HepG2 (cell line): Measurements from ENCODE around the gene PISD.

Source experiments
- CBX5 ChIP-seq: sonication (generic); formaldehyde crosslinking; IDR thresholded peaks from 2 replicates; pipeline ENCODE4 v1.4.0; 2020; ENCODE audit warnings: missing genetic modification reagents, borderline replicate concordance
- CHD2 ChIP-seq: IDR thresholded peaks from 2 replicates; pipeline ENCODE4 v1.6.1; 2011; ENCODE audit warnings: low read depth, low read length, improper control_type of control experiment
- FOXJ3 ChIP-seq: sonication (generic); formaldehyde crosslinking; IDR thresholded peaks from 2 replicates; pipeline ENCODE4 v1.4.0; 2020; ENCODE audit warnings: missing genetic modification reagents, mild to moderate bottlenecking, borderline replicate concordance
- HINFP ChIP-seq: sonication (generic); formaldehyde crosslinking; IDR thresholded peaks from 2 replicates; pipeline ENCODE4 v1.4.0; 2020; ENCODE audit warnings: low read depth, mild to moderate bottlenecking, missing genetic modification reagents
- HNRNPL ChIP-seq: fragments of 200-400 bp; formaldehyde crosslinking; IDR thresholded peaks from 2 replicates; pipeline ENCODE4 v1.6.1; 2017; ENCODE audit warnings: mild to moderate bottlenecking, low read depth, low read length
- NFRKB ChIP-seq: fragments of 450-650 bp; IDR thresholded peaks from 2 replicates; pipeline ENCODE4 v1.6.1; 2017
- POLR2A ChIP-seq, 2 experiments: IDR thresholded peaks; 2 replicates each; pipeline ENCODE4 v1.6.1; 2011; ENCODE audit warnings: low read depth in 2 of 2, low read length in 2 of 2, mild to moderate bottlenecking in 1 of 2, moderate library complexity in 1 of 2; ENCODE audit not compliant: insufficient read depth in 1 of 2
- PRDM10 ChIP-seq: sonication (generic); formaldehyde crosslinking; IDR thresholded peaks from 2 replicates; pipeline ENCODE4 v1.4.0; 2020; ENCODE audit warnings: low read depth, missing genetic modification reagents
- REST ChIP-seq, 2 experiments: IDR thresholded peaks; 2 replicates each; pipeline ENCODE4 v1.6.1; 2011 to 2012; ENCODE audit warnings: low read length in 2 of 2, borderline replicate concordance in 1 of 2, low read depth in 1 of 2, mild to moderate bottlenecking in 1 of 2, moderate library complexity in 1 of 2
- USF2 ChIP-seq, 2 experiments: sonication (generic) in 1 of 2; formaldehyde crosslinking in 1 of 2; IDR thresholded peaks; 2 replicates each; pipeline versions ENCODE4 v1.5.1 to v1.6.1; 2011 to 2020; ENCODE audit warnings: borderline replicate concordance in 1 of 2, low read depth in 1 of 2, low read length in 1 of 2, mild to moderate bottlenecking in 1 of 2, missing genetic modification reagents in 1 of 2, moderate library complexity in 1 of 2
- ZBTB4 ChIP-seq: sonication (generic); formaldehyde crosslinking; IDR thresholded peaks from 2 replicates; pipeline ENCODE4 v1.4.0; 2020; ENCODE audit warnings: missing genetic modification reagents, mild to moderate bottlenecking, borderline replicate concordance
- ZNF609 ChIP-seq: sonication (generic); formaldehyde crosslinking; IDR thresholded peaks from 2 replicates; pipeline ENCODE4 v1.4.0; 2020; ENCODE audit warnings: mild to moderate bottlenecking, missing genetic modification reagents, borderline replicate concordance

- no peak for TF ChIP-seq USF2 (IDR thresholded peaks at IDR 0.05; ENCODE audit: low read depth, low read length)
- TF ChIP-seq USF2 (CRISPR knock-in tag; IDR thresholded peaks at IDR 0.05; ENCODE audit: borderline replicate concordance): no peak
- no peak for TF ChIP-seq FOXJ3 (CRISPR knock-in tag)
- no peak for TF ChIP-seq ZNF609 (CRISPR knock-in tag)
- TF ChIP-seq REST (IDR thresholded peaks at IDR 0.05; ENCODE audit: borderline replicate concordance in 1 of 2, low read depth in 1 of 2, low read length in 2 of 2): no peak
- TF ChIP-seq CHD2: no peak
- no peak for TF ChIP-seq HNRNPL
- no peak for TF ChIP-seq PRDM10
- no peak for TF ChIP-seq NFRKB
- TF ChIP-seq ZBTB4 (CRISPR knock-in tag): no peak
- TF ChIP-seq CBX5 (CRISPR knock-in tag): no peak
- TF ChIP-seq POLR2A (IDR thresholded peaks at IDR 0.05; ENCODE audit: insufficient read depth in 1 of 2, low read depth in 2 of 2, low read length in 2 of 2): no peak
- no peak for TF ChIP-seq HINFP
Observed at GRCh38 chr22:31637891-31638618, 24.0 kb downstream of the PISD start.
